IMR-90 (cell line): Measurements from ENCODE around the gene PLCH2. TPM values are rescaled to one million over a fixed set of nuclear protein-coding genes. Genes with fewer than 3 reads are reported as not detected.

Experiments used
- ATAC-seq: fragments of 200-7000 bp; cut with Tn5 transposase; 2 replicates; pipeline ENCODE4 v1.9.1; 2020; ENCODE audit warnings: low read depth, mild to moderate bottlenecking, moderate library complexity
- BruUV-seq: library from RNA; stranded (reverse); fragments of 400-500 nt; replicated peaks from 2 replicates; lab custom pipeline; 2021; lab: Mats Ljungman, UMichigan
- CTCF ChIA-PET: fragments of 300-600 bp; formaldehyde crosslinking; extraction: SDS; loops from one replicate; lab custom pipeline; 2021; ENCODE audit warnings: antibody characterized with exemption; lab: Yijun Ruan, JAX
- POLR2A ChIA-PET: fragments of 300-600 bp; sonication (Branson Sonifier 250); formaldehyde crosslinking; loops from one replicate; lab custom pipeline; 2022; ENCODE audit warnings: antibody characterized with exemption; ENCODE audit not compliant: unreplicated experiment; lab: Charles Lee
- DNase-seq: peaks from one replicate; pipeline ENCODE4 v3.0.0; 2013
- H2AFZ ChIP-seq: replicated peaks from 2 replicates; pipeline ENCODE3; 2013; ENCODE audit warnings: low read length, mild to moderate bottlenecking; ENCODE audit not compliant: poor library complexity
- H2AK5ac ChIP-seq: 2 replicates; pipeline ENCODE4 v1.6.1; 2013; ENCODE audit warnings: low read depth, low read length, inconsistent platforms
- H2AK9ac ChIP-seq: replicated peaks from 2 replicates; pipeline ENCODE3; 2013; ENCODE audit warnings: mild to moderate bottlenecking, low read depth, low read length, moderate library complexity; ENCODE audit not compliant: poor library complexity
- H2BK120ac ChIP-seq: 2 replicates; pipeline ENCODE4 v1.6.1; 2013; ENCODE audit warnings: low read depth, low read length, inconsistent platforms
- H2BK15ac ChIP-seq: 3 replicates; pipeline ENCODE4 v1.6.1; 2013; ENCODE audit warnings: low read depth, low read length, inconsistent platforms
- H2BK20ac ChIP-seq: 2 replicates; pipeline ENCODE4 v1.6.1; 2013; ENCODE audit warnings: low read depth, mild to moderate bottlenecking, inconsistent platforms, low read length, moderate library complexity
- H2BK5ac ChIP-seq: 2 replicates; pipeline ENCODE4 v1.6.1; 2013; ENCODE audit warnings: mild to moderate bottlenecking, low read depth, low read length, inconsistent platforms; ENCODE audit not compliant: poor library complexity, severe bottlenecking
- H3K14ac ChIP-seq: replicated peaks from 2 replicates; pipeline ENCODE4 v1.6.1; 2013; ENCODE audit warnings: low read depth, low read length, inconsistent platforms
- H3K18ac ChIP-seq: 2 replicates; pipeline ENCODE4 v1.6.1; 2013; ENCODE audit warnings: low read depth, low read length, control low read depth
- H3K23ac ChIP-seq: 2 replicates; pipeline ENCODE4 v1.6.1; 2013; ENCODE audit warnings: low read depth, low read length, inconsistent platforms
- H3K27ac ChIP-seq: 2 replicates; pipeline ENCODE4 v1.5.1; 2013; ENCODE audit warnings: mild to moderate bottlenecking, control low read depth, low read length; ENCODE audit not compliant: insufficient read depth
- H3K27me3 ChIP-seq: 2 replicates; pipeline ENCODE4 v1.6.1; 2013; ENCODE audit warnings: low read length; ENCODE audit not compliant: control insufficient read depth, insufficient read depth
- H3K36me3 ChIP-seq: 2 replicates; pipeline ENCODE4 v1.6.1; 2013; ENCODE audit warnings: low read length, mixed read lengths; ENCODE audit not compliant: control insufficient read depth, insufficient read depth
- H3K4ac ChIP-seq: 2 replicates; pipeline ENCODE4 v1.6.1; 2013; ENCODE audit warnings: low read depth, low read length, inconsistent platforms
- H3K4me1 ChIP-seq: 2 replicates; pipeline ENCODE4 v1.6.1; 2013; ENCODE audit warnings: low read length, mixed read lengths; ENCODE audit not compliant: control insufficient read depth, insufficient read depth
- H3K4me2 ChIP-seq: 2 replicates; pipeline ENCODE4 v1.6.1; 2013; ENCODE audit warnings: low read depth, mild to moderate bottlenecking, control low read depth, low read length, moderate library complexity
- H3K4me3 ChIP-seq: 2 replicates; pipeline ENCODE4 v1.5.1; 2013; ENCODE audit warnings: low read depth, mild to moderate bottlenecking, control low read depth, low read length, moderate library complexity; ENCODE audit not compliant: insufficient read depth
- H3K56ac ChIP-seq: 2 replicates; pipeline ENCODE4 v1.6.1; 2013; ENCODE audit warnings: low read length, inconsistent platforms; ENCODE audit not compliant: insufficient read depth; ENCODE audit errors: extremely low read depth
- H3K79me1 ChIP-seq, 2 experiments: 2 replicates each; pipeline ENCODE4 v1.6.1; 2013; ENCODE audit warnings: low read length in 2 of 2, inconsistent platforms in 1 of 2, low read depth in 1 of 2
- H3K9ac ChIP-seq: 2 replicates; pipeline ENCODE4 v1.6.1; 2013; ENCODE audit warnings: low read depth, low read length, control low read depth
- H3K9me1 ChIP-seq: 2 replicates; pipeline ENCODE4 v1.6.1; 2013; ENCODE audit warnings: low read length, inconsistent platforms; ENCODE audit not compliant: insufficient read depth
- H3K9me3 ChIP-seq: 2 replicates; pipeline ENCODE4 v1.6.1; 2013; ENCODE audit warnings: low read length; ENCODE audit not compliant: control insufficient read depth, insufficient read depth
- H4K20me1 ChIP-seq: 2 replicates; pipeline ENCODE4 v1.6.1; 2013; ENCODE audit warnings: low read length, inconsistent platforms; ENCODE audit not compliant: insufficient read depth
- H4K5ac ChIP-seq: 2 replicates; pipeline ENCODE4 v1.6.1; 2013; ENCODE audit warnings: mild to moderate bottlenecking, low read depth, low read length, control low read depth
- H4K8ac ChIP-seq, 2 experiments: 2 replicates each; pipeline ENCODE4 v1.6.1; 2013; ENCODE audit warnings: low read depth in 2 of 2, low read length in 2 of 2, control low read depth in 1 of 2, inconsistent platforms in 1 of 2
- H4K91ac ChIP-seq: 2 replicates; pipeline ENCODE4 v1.6.1; 2013; ENCODE audit warnings: low read depth, low read length, inconsistent platforms; ENCODE audit not compliant: insufficient read depth
- CEBPB ChIP-seq: IDR thresholded peaks from 2 replicates; pipeline ENCODE4 v1.6.1; 2012; ENCODE audit warnings: low read depth, low read length, improper control_type of control experiment
- CHD1 ChIP-seq: IDR thresholded peaks from 2 replicates; pipeline ENCODE4 v1.6.1; 2012; ENCODE audit warnings: low read depth, low read length, improper control_type of control experiment
- CTCF ChIP-seq: conservative IDR thresholded peaks from 2 replicates; pipeline ENCODE4 v1.5.1; 2012; ENCODE audit warnings: mild to moderate bottlenecking, low read depth, low read length, improper control_type of control experiment
- MXI1 ChIP-seq: IDR thresholded peaks from 2 replicates; pipeline ENCODE4 v1.6.1; 2012; ENCODE audit warnings: low read depth, mild to moderate bottlenecking, low read length, moderate library complexity, borderline replicate concordance
- NFE2L2 ChIP-seq: fragments of 150-350 bp; IDR thresholded peaks from 2 replicates; pipeline ENCODE4 v1.6.1; 2016; ENCODE audit warnings: low read depth, mild to moderate bottlenecking, low read length
- RAD21 ChIP-seq: IDR thresholded peaks from 2 replicates; pipeline ENCODE4 v1.6.1; 2012; ENCODE audit warnings: low read length, improper control_type of control experiment
- RCOR1 ChIP-seq: IDR thresholded peaks from 2 replicates; pipeline ENCODE4 v1.6.1; 2012; ENCODE audit warnings: mild to moderate bottlenecking, low read length, improper control_type of control experiment; ENCODE audit not compliant: insufficient replicate concordance
- RFX5 ChIP-seq: IDR thresholded peaks from 2 replicates; pipeline ENCODE4 v1.8.0; 2012; ENCODE audit warnings: low read depth, mild to moderate bottlenecking, low read length, moderate library complexity
- SMC3 ChIP-seq: fragments of 150-350 bp; IDR thresholded peaks from 2 replicates; pipeline ENCODE4 v1.6.1; 2016; ENCODE audit warnings: low read depth, mild to moderate bottlenecking, antibody characterized with exemption, low read length, moderate library complexity
- WGBS, 2 experiments: methylation state at CpG; one replicate each; pipeline versions ENCODE4 v1.1.5 to v1.1.7; 2013; ENCODE audit warnings: missing lambda C conversion rate in 2 of 2; ENCODE audit not compliant: insufficient read length in 1 of 2; ENCODE audit errors: extremely low coverage in 2 of 2; 5-methylcytosine and 5-hydroxymethylcytosine counted together
- dilution Hi-C: fragments of 300-500 bp; cut with HindIII; formaldehyde crosslinking; loops from one replicate; pipeline ENCODE4 v1.14.3; 2018; ENCODE audit warnings: low sequenced_read_pairs; ENCODE audit not compliant: unreplicated experiment
- in situ Hi-C: fragments of 300-500 bp; cut with MboI; formaldehyde crosslinking; loops from 3 replicates; pipeline ENCODE4 v1.14.3; 2019; ENCODE audit warnings: low sequenced_read_pairs, inconsistent platforms, mixed read lengths
- intact Hi-C: fragments of 100-400 bp; cut with micrococcal nuclease; formaldehyde crosslinking; loops from 2 replicates; pipeline ENCODE4 v1.10.0; 2022
- polyA plus RNA-seq, 3 experiments: library from polyadenylated mRNA; depleted of rRNA; stranded (reverse); fragments of >200 nt; gene quantifications; 2 replicates each; pipeline ENCODE4 v1.2.3, GENCODE V29; 2012; ENCODE audit warnings: low replicate concordance in 1 of 3
- total RNA-seq: library from RNA; depleted of rRNA; stranded (reverse); fragments of >200 nt; gene quantifications from 2 replicates; pipeline ENCODE4 v1.2.3, GENCODE V29; 2012
- TF ChIP-seq, protein P1 (sequence below): fragments of 150-350 bp; IDR thresholded peaks from 2 replicates; pipeline ENCODE4 v1.6.1; 2017; ENCODE audit warnings: mild to moderate bottlenecking, antibody characterized with exemption, low read length, low read depth
- TF ChIP-seq, protein P2 (sequence below): fragments of 150-350 bp; IDR thresholded peaks from 2 replicates; pipeline ENCODE4 v1.6.1; 2016; ENCODE audit warnings: low read depth, mild to moderate bottlenecking, low read length, moderate library complexity, borderline replicate concordance

Gene PLCH2
- total and polyA plus RNA-seq, 2 of the 4 experiments (the other 2 are of a cell fraction), result 0.18 to 1.9 TPM

DNA sequence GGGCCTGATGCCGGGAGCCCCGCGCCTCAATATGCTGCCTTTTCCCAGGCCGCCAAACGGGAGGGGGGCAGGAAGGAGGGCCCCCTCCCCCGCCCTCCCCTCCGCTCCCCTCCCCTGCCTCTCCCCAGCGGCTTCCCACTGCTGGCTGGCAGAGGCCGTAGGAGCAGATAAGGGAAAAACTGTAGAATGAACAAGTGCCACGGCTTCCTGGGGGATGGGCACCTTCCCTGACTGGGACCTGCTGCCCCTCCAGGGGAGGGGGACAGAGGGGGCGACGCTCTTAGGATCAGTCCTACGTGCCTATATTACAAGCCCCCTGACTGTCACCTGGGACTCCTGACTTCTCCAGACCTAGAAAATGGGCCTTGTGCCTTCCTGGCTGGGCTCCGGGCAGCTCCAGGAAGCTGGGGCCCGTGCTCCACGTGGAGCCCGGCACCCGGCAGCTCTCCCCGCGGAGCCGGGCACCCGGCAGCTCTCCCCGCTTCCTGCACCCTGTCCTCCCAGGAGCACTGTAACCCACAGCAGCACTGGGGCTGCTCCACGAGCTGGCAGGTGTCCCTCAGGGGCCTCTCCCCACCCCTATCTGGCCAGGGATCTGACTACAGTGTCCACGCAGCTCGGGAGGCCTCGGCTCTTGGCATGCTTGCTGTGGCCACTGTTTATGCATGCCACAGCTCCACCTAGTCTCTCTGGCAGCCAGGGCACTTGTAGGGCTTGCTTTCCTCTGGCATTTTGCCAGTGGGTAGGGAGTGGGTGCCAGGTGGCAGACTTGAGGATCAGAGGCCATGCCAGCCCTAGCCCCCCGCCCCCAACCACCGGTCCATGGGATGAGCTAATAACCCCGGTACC, 54.6 kb downstream of the PLCH2 start:
- H3K9me3 ChIP-seq, result no peaks in the 10 kb centered on the region
- dilution Hi-C loops, result no loop called here
- H3K23ac ChIP-seq, result no peak overlapping the region
- BruUV-seq, result no TSS peak
- no peak overlapping the region for H2BK15ac ChIP-seq
- peaks cover 3% of the 10 kb centered on the region; the same call in 1 of the 2 replicates for H4K20me1 ChIP-seq
- CTCF ChIA-PET, result no interaction called here
- no peak overlapping the region for H3K27ac ChIP-seq
- no peak overlapping the region for H2AFZ ChIP-seq
- H3K79me1 ChIP-seq, result peaks cover 0 to 2% of the 10 kb centered on the region in 2 experiments; a peak in 1 of 4 replicates
- peaks cover 23% of the 10 kb centered on the region; the same call in 1 of the 2 replicates for H3K27me3 ChIP-seq
- H2BK120ac ChIP-seq, result no peak overlapping the region
- no peak overlapping the region for H2BK20ac ChIP-seq
- no peak overlapping the region for H3K4ac ChIP-seq
- no peak overlapping the region for H3K56ac ChIP-seq
- POLR2A ChIA-PET, result no interaction called here
- H4K8ac ChIP-seq, result no peak overlapping the region
- no peaks in the 10 kb centered on the region for H3K36me3 ChIP-seq
- H2AK9ac ChIP-seq, result peak overlapping the region; percentile 24
- H3K18ac ChIP-seq, result no peak overlapping the region
- H3K14ac ChIP-seq, result no peak overlapping the region
- 40% methylated on average over 2 of the region's 30 CpGs; no CpG with 5 or more reads in 1 of the 2 experiments for WGBS, 2 experiments
- no peak overlapping the region for H3K4me3 ChIP-seq
- no peak overlapping the region for H3K9ac ChIP-seq
- ATAC-seq, result no peak
- H3K4me1 ChIP-seq, result peaks cover 17% of the 10 kb centered on the region
- TF ChIP-seq RFX5 (no peak), NFE2L2 (no peak), RCOR1 (no peak), CEBPB (no peak), MXI1 (no peak), SMC3 (no peak), CTCF (no peak), RAD21 (no peak), CHD1 (no peak)
- TF ChIP-seq, protein P1, sequence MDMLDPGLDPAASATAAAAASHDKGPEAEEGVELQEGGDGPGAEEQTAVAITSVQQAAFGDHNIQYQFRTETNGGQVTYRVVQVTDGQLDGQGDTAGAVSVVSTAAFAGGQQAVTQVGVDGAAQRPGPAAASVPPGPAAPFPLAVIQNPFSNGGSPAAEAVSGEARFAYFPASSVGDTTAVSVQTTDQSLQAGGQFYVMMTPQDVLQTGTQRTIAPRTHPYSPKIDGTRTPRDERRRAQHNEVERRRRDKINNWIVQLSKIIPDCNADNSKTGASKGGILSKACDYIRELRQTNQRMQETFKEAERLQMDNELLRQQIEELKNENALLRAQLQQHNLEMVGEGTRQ, result no peak
- TF ChIP-seq, protein P2, sequence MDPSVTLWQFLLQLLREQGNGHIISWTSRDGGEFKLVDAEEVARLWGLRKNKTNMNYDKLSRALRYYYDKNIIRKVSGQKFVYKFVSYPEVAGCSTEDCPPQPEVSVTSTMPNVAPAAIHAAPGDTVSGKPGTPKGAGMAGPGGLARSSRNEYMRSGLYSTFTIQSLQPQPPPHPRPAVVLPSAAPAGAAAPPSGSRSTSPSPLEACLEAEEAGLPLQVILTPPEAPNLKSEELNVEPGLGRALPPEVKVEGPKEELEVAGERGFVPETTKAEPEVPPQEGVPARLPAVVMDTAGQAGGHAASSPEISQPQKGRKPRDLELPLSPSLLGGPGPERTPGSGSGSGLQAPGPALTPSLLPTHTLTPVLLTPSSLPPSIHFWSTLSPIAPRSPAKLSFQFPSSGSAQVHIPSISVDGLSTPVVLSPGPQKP, result no peak
- in situ Hi-C loops, result loop anchor here (25.0 kb wide), 1 partner anchor 343 kb away; the partner anchor contains the start of gene FAAP20
- intact Hi-C loops, result no loop called here
- H2BK5ac ChIP-seq, result no peak overlapping the region
- H3K9me1 ChIP-seq, result peaks cover 6% of the 10 kb centered on the region
- no peak overlapping the region for H4K91ac ChIP-seq
- H4K5ac ChIP-seq, result no peak overlapping the region
- DNase-seq, result no peak
- no peak overlapping the region for H2AK5ac ChIP-seq
- H3K4me2 ChIP-seq, result no peak overlapping the region
